CD14-positive monocyte (primary cell): ENCODE data around the gene THY1. TPM values are rescaled to one million over a fixed set of nuclear protein-coding genes. Genes with fewer than 3 reads are reported as not detected.

Source experiments
- DNase-seq, 3 donors: peaks; one replicate each; pipeline ENCODE4 v3.0.0-alpha.2; 2011 to 2022
- H2AFZ ChIP-seq: 2 replicates; pipeline ENCODE4 v1.6.0; 2012; ENCODE audit warnings: mild to moderate bottlenecking, low read depth, low read length, inconsistent platforms; ENCODE audit not compliant: insufficient read depth, poor library complexity, severe bottlenecking
- H3K27ac ChIP-seq, 2 donors: 1 replicate in 1 of 2; 2 replicates in 1 of 2; pipeline ENCODE4 v1.5.1; 2012 to 2013; ENCODE audit warnings: low read length in 2 of 2, control low read depth in 1 of 2, inconsistent platforms in 1 of 2, low read depth in 1 of 2, mild to moderate bottlenecking in 1 of 2
- H3K27me3 ChIP-seq, 2 donors: one replicate each; pipeline versions ENCODE4 v1.6.0 to v1.6.1; 2011 to 2013; ENCODE audit warnings: low read length in 2 of 2; ENCODE audit not compliant: control insufficient read depth in 2 of 2, insufficient read depth in 2 of 2
- H3K36me3 ChIP-seq, 2 donors: replicated peaks in 1 of 2; 1 replicate in 1 of 2; 2 replicates in 1 of 2; pipeline versions ENCODE4 v1.5.1 to v1.6.1; 2012 to 2013; ENCODE audit warnings: low read length in 2 of 2, control low read depth in 1 of 2, inconsistent platforms in 1 of 2, mild to moderate bottlenecking in 1 of 2; ENCODE audit not compliant: insufficient read depth in 2 of 2, control insufficient read depth in 1 of 2
- H3K4me1 ChIP-seq, 2 donors: 1 replicate in 1 of 2; 2 replicates in 1 of 2; pipeline versions ENCODE4 v1.5.1 to v1.6.1; 2012 to 2013; ENCODE audit warnings: low read length in 2 of 2, control low read depth in 1 of 2, inconsistent platforms in 1 of 2, mild to moderate bottlenecking in 1 of 2, moderate library complexity in 1 of 2; ENCODE audit not compliant: insufficient read depth in 2 of 2, control insufficient read depth in 1 of 2
- H3K4me2 ChIP-seq: replicated peaks from 2 replicates; pipeline ENCODE3; 2012; ENCODE audit warnings: low read length, moderate library complexity, mild to moderate bottlenecking; ENCODE audit not compliant: poor library complexity, severe bottlenecking; ENCODE audit errors: extremely low read depth
- H3K4me3 ChIP-seq, 3 experiments: fragments of 200-600 bp in 1 of 3; sonication (generic) in 1 of 3; replicated peaks in 1 of 3; 1 replicate in 2 of 3; 2 replicates in 1 of 3; pipeline ENCODE4 v1.5.1; 2011 to 2013; ENCODE audit warnings: low read length in 3 of 3, mild to moderate bottlenecking in 3 of 3, control low read depth in 2 of 3, low read depth in 2 of 3, inconsistent platforms in 1 of 3, moderate library complexity in 1 of 3
- H3K79me2 ChIP-seq: 2 replicates; pipeline ENCODE4 v1.6.0; 2012; ENCODE audit warnings: mild to moderate bottlenecking, control low read depth, inconsistent platforms, low read length, moderate library complexity; ENCODE audit not compliant: insufficient read depth
- H3K9ac ChIP-seq: 2 replicates; pipeline ENCODE4 v1.6.0; 2017; ENCODE audit warnings: low read length, mild to moderate bottlenecking; ENCODE audit not compliant: insufficient read depth, poor library complexity, severe bottlenecking
- H3K9me3 ChIP-seq, 2 donors: replicated peaks in 1 of 2; 1 replicate in 1 of 2; 2 replicates in 1 of 2; pipeline versions ENCODE4 v1.5.1 to v1.6.1; 2012 to 2013; ENCODE audit warnings: low read length in 2 of 2, control low read depth in 1 of 2; ENCODE audit not compliant: control insufficient read depth in 1 of 2, insufficient read depth in 1 of 2
- H4K20me1 ChIP-seq: 2 replicates; pipeline ENCODE4 v1.6.0; 2012; ENCODE audit warnings: mild to moderate bottlenecking, low read length, control low read depth, moderate library complexity; ENCODE audit not compliant: insufficient read depth
- H3K27ac Mint-ChIP-seq, 7 donors: one replicate each; pipeline ENCODE4 v1.8.0; 2020; ENCODE audit warnings: mild to moderate bottlenecking in 7 of 7, mixed read lengths in 7 of 7, moderate library complexity in 6 of 7, inconsistent platforms in 2 of 7
- H3K27me3 Mint-ChIP-seq, 3 donors: one replicate each; pipeline ENCODE4 v1.8.0; 2021 to 2022; ENCODE audit warnings: low read depth in 3 of 3, mild to moderate bottlenecking in 3 of 3, mixed read lengths in 3 of 3, moderate library complexity in 3 of 3, inconsistent platforms in 1 of 3
- H3K36me3 Mint-ChIP-seq, 2 donors: one replicate each; pipeline ENCODE4 v1.8.0; 2020; ENCODE audit warnings: mixed read lengths in 2 of 2, inconsistent platforms in 1 of 2, mild to moderate bottlenecking in 1 of 2
- H3K4me1 Mint-ChIP-seq: one replicate; pipeline ENCODE4 v1.8.0; 2020; ENCODE audit warnings: mild to moderate bottlenecking, mixed read lengths
- H3K4me3 Mint-ChIP-seq, 2 donors: one replicate each; pipeline ENCODE4 v1.8.0; 2020; ENCODE audit warnings: mild to moderate bottlenecking in 2 of 2, mixed read lengths in 2 of 2, moderate library complexity in 1 of 2
- H3K9me3 Mint-ChIP-seq, 7 donors: one replicate each; pipeline ENCODE4 v1.8.0; 2020 to 2022; ENCODE audit warnings: mixed read lengths in 7 of 7, mild to moderate bottlenecking in 6 of 7, moderate library complexity in 6 of 7, inconsistent platforms in 2 of 7
- CTCF ChIP-seq: fragments of 200-600 bp; IDR thresholded peaks from one replicate; pipeline ENCODE4 v1.8.0; 2022; ENCODE audit warnings: antibody characterized with exemption, mild to moderate bottlenecking
- whole genome bisulfite sequencing: methylation state at CpG from one replicate; pipeline ENCODE4 v1.1.5; 2013; ENCODE audit warnings: missing lambda C conversion rate; ENCODE audit not compliant: insufficient coverage; 5-methylcytosine and 5-hydroxymethylcytosine counted together
- intact Hi-C, 2 donors: fragments of 100-400 bp; cut with micrococcal nuclease; formaldehyde crosslinking; loops; one replicate each; pipeline versions ENCODE4 v1.15.0 to v1.15.1; 2023
- polyA plus RNA-seq, 3 donors: library from polyadenylated mRNA; depleted of rRNA in 1 of 3; unstranded in 2 of 3; stranded (reverse) in 1 of 3; fragments of 300-500 nt in 2 of 3; fragments of >200 nt in 1 of 3; fragmentation: Illumina TruSeq in 2 of 3; gene quantifications; 1 replicate in 2 of 3; 2 replicates in 1 of 3; pipeline ENCODE4 v1.2.3, GENCODE V29; 2012 to 2021

Gene THY1
- polyA plus RNA-seq, 3 donors, result not detected

GRCh38 chr11:119373921-119374631 lies 48.9 kb downstream of the THY1 start:
- intact Hi-C loops, result no loop called here
- no peak overlapping the region for H3K27ac ChIP-seq
- no peaks in the 10 kb centered on the region for H3K79me2 ChIP-seq
- H3K27ac Mint-ChIP-seq, result no peak overlapping the region
- H3K27me3 Mint-ChIP-seq, result peaks cover 0 to 11% (median 10%) of the 10 kb centered on the region in 3 donors
- WGBS, result 69% methylated on average over 3 of the region's 5 CpGs
- DNase-seq, result peak; percentile 22 to 47 (median 44)
- no peaks in the 10 kb centered on the region for H3K9me3 Mint-ChIP-seq
- no peaks in the 10 kb centered on the region for H4K20me1 ChIP-seq
- no peaks in the 10 kb centered on the region for H3K9me3 ChIP-seq
- H3K4me3 ChIP-seq, result no peak overlapping the region
- H2AFZ ChIP-seq, result no peak overlapping the region
- H3K4me1 ChIP-seq, result no peaks in the 10 kb centered on the region
- no peak overlapping the region for H3K9ac ChIP-seq
- no peak overlapping the region for H3K4me3 Mint-ChIP-seq
- TF ChIP-seq CTCF, result peak; percentile 80
- no peaks in the 10 kb centered on the region for H3K36me3 Mint-ChIP-seq
- H3K4me2 ChIP-seq, result no peak overlapping the region
- H3K27me3 ChIP-seq, result no peaks in the 10 kb centered on the region
- H3K36me3 ChIP-seq, result no peaks in the 10 kb centered on the region
- no peaks in the 10 kb centered on the region for H3K4me1 Mint-ChIP-seq

GRCh38 chr11:119373059-119373920 lies 49.7 kb downstream of the THY1 start:
- peak in 1 of 3 donors; percentile 4 for DNase-seq
- Histone ChIP-seq H2AFZ (no peak overlapping the region), H3K27me3 (no peaks in the 10 kb centered on the region), H3K36me3 (no peaks in the 10 kb centered on the region), H3K79me2 (no peaks in the 10 kb centered on the region), H3K4me3 (no peak overlapping the region), H3K9me3 (no peaks in the 10 kb centered on the region), H3K4me1 (no peaks in the 10 kb centered on the region), H4K20me1 (no peaks in the 10 kb centered on the region), H3K9ac (no peak overlapping the region), H3K4me2 (no peak overlapping the region), H3K27ac (no peak overlapping the region)
- Mint-ChIP-seq H3K36me3 (no peaks in the 10 kb centered on the region), H3K4me3 (no peak overlapping the region), H3K9me3 (no peaks in the 10 kb centered on the region), H3K4me1 (no peaks in the 10 kb centered on the region), H3K27me3 (peaks cover under 1 to 11% (median 10%) of the 10 kb centered on the region in 3 donors), H3K27ac (peak overlapping the region in 1 of 7 donors; percentile 36)
- no peak for TF ChIP-seq CTCF
- intact Hi-C loops, result no loop called here
- WGBS, result 95% methylated on average over 16 of the region's 23 CpGs
